Natural killer cell (primary cell): ENCODE data around the gene GMPPA. TPM values are rescaled to one million over a fixed set of nuclear protein-coding genes. Genes with fewer than 3 reads are reported as not detected.

Experiments used
- ATAC-seq, 3 donors: fragments of 150-1000 bp in 2 of 3; fragments of 200-7000 bp in 1 of 3; cut with Tn5 transposase; 1 replicate in 1 of 3; 2 replicates in 2 of 3; pipeline ENCODE4 v1.10.0; 2021; ENCODE audit warnings: mild to moderate bottlenecking in 2 of 3, moderate library complexity in 2 of 3
- DNase-seq, 2 donors: peaks; one replicate each; pipeline versions ENCODE4 v3.0.0 to v3.0.0-alpha.2; 2013 to 2021; ENCODE audit warnings: mixed read lengths in 1 of 2
- H3K27ac ChIP-seq: one replicate; pipeline ENCODE4 v1.5.1; 2013; ENCODE audit warnings: mild to moderate bottlenecking, low read length
- H3K27me3 ChIP-seq: one replicate; pipeline ENCODE4 v1.6.1; 2013; ENCODE audit warnings: low read length; ENCODE audit not compliant: control insufficient read depth, insufficient read depth
- H3K36me3 ChIP-seq: one replicate; pipeline ENCODE4 v1.6.1; 2013; ENCODE audit warnings: low read length; ENCODE audit not compliant: control insufficient read depth, insufficient read depth
- H3K4me1 ChIP-seq: one replicate; pipeline ENCODE4 v1.6.1; 2013; ENCODE audit warnings: low read length; ENCODE audit not compliant: control insufficient read depth, insufficient read depth
- H3K4me3 ChIP-seq: one replicate; pipeline ENCODE4 v1.5.1; 2013; ENCODE audit warnings: low read length
- H3K9me3 ChIP-seq: one replicate; pipeline ENCODE4 v1.6.1; 2013; ENCODE audit warnings: low read length; ENCODE audit not compliant: control insufficient read depth, insufficient read depth
- H3K27ac Mint-ChIP-seq, 2 donors: one replicate each; pipeline ENCODE4 v1.8.0; 2022; ENCODE audit warnings: mild to moderate bottlenecking in 2 of 2, mixed read lengths in 2 of 2, moderate library complexity in 1 of 2
- H3K27me3 Mint-ChIP-seq, 2 donors: one replicate each; pipeline ENCODE4 v1.8.0; 2022; ENCODE audit warnings: low read depth in 2 of 2, mixed read lengths in 2 of 2
- H3K36me3 Mint-ChIP-seq: one replicate; pipeline ENCODE4 v1.8.0; 2022; ENCODE audit warnings: mixed read lengths
- H3K4me1 Mint-ChIP-seq, 2 donors: one replicate each; pipeline ENCODE4 v1.8.0; 2022; ENCODE audit warnings: mixed read lengths in 2 of 2
- H3K4me3 Mint-ChIP-seq: one replicate; pipeline ENCODE4 v1.8.0; 2022; ENCODE audit warnings: mild to moderate bottlenecking, moderate library complexity, mixed read lengths
- H3K9me3 Mint-ChIP-seq, 2 donors: one replicate each; pipeline ENCODE4 v1.8.0; 2022; ENCODE audit warnings: mixed read lengths in 2 of 2
- CTCF ChIP-seq: fragments of 200-600 bp; IDR thresholded peaks from one replicate; pipeline ENCODE4 v1.8.0; 2022; ENCODE audit warnings: antibody characterized with exemption
- WGBS: methylation state at CpG from one replicate; pipeline ENCODE4 v1.1.7; 2013; ENCODE audit warnings: missing lambda C conversion rate; ENCODE audit not compliant: insufficient coverage; 5-methylcytosine and 5-hydroxymethylcytosine counted together
- intact Hi-C: fragments of 100-400 bp; cut with micrococcal nuclease; formaldehyde crosslinking; loops from one replicate; pipeline ENCODE4 v1.14.2; 2022
- total RNA-seq, 4 donors: library from RNA; stranded (reverse); fragments of 120-200 nt in 1 of 4; gene quantifications; one replicate each; pipeline versions ENCODE4 v1.2.3 to v1.2.4, GENCODE V29; 2013 to 2022

Gene GMPPA
- total RNA-seq, 3 donors from 2014 or later (not counting 1 experiment from before 2014, with no cell fraction given) = 27.6 to 36.3 (median 33.8) TPM

DNA sequence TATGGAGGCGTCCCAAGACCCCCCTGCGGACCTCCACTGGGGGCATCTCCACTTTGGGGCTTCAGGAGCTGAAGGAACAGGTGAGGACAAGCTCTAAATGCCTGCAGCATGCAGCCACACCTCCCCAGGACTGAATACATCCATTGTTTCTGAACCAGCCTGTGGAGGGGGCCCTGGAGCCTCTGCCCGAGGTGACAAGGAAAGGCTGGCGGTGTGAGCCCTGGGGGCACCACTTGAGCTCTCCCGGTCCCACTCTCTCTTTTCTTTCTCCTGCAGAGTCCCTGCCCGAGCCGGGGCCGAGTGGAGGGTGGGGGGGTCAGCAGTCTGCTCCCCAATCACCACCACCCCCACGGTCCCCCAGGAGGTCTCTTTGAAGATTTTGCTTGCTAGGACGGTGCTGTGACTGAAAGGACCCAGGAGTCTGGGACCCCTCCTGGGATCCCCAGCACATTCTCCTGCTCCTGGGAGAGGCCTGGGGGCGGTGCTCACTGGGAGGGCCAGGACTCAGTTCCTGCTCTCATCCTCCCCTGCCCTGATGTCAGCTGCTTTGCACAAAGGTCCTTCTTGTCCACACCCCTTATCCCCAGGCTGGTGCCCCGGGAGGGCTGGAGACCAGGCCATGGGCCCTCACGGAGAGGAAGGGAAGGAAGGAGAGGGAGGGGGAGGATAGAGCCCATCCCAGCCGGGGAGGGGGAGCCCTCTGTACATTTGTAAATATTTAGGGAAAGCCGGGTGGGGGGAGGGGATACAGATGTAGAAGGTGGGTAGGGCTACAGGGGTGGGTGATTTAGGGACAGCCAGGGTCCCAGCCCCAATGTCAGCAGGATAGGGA is 39.2 kb downstream of the GMPPA start:
- ATAC-seq = no peak
- Histone ChIP-seq H3K4me1 (peaks cover 21% of the 10 kb centered on the region), H3K36me3 (no peaks in the 10 kb centered on the region), H3K4me3 (no peak overlapping the region), H3K27me3 (no peaks in the 10 kb centered on the region), H3K27ac (no peak overlapping the region), H3K9me3 (no peaks in the 10 kb centered on the region)
- no peak for DNase-seq
- H3K27ac Mint-ChIP-seq = no peak overlapping the region
- intact Hi-C loops = no loop called here
- 77% methylated on average over 13 of the region's 15 CpGs for WGBS
- TF ChIP-seq CTCF = no peak
- peaks cover 0 to 5% of the 10 kb centered on the region in 2 donors for H3K27me3 Mint-ChIP-seq
- H3K9me3 Mint-ChIP-seq = no peaks in the 10 kb centered on the region
- H3K4me3 Mint-ChIP-seq = no peak overlapping the region
- no peaks in the 10 kb centered on the region for H3K36me3 Mint-ChIP-seq
- H3K4me1 Mint-ChIP-seq = peaks cover 18 to 22% of the 10 kb centered on the region in 2 donors

DNA sequence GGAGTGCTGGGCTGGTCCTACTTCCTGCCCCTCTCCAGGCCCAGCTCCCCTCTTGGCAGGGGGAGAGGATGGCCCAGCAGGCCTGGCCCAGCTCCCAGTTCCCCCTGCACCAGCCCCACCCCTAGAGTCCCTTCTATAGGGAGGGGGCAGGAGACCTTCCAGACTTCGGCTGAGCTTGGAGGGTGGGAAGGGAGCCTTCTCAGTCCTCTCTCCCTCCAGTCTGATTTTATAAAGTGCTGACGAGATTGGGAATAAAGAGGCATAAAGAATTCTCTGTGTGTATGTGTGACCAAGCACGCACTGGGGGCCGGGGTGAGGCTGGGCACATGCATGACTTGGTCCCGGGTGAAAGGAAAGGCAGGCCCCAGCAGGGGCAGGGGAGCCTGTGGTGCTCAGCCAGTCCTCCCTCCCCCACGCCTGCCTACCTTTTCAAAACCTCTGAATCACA is 39.8 kb downstream of the GMPPA start:
- 87% methylated on average over 5 of the region's 6 CpGs for WGBS
- intact Hi-C loops = no loop called here
- Histone ChIP-seq H3K4me3 (no peak overlapping the region), H3K27me3 (no peaks in the 10 kb centered on the region), H3K4me1 (peaks cover 22% of the 10 kb centered on the region), H3K36me3 (no peaks in the 10 kb centered on the region), H3K9me3 (no peaks in the 10 kb centered on the region), H3K27ac (no peak overlapping the region)
- no peaks in the 10 kb centered on the region for H3K9me3 Mint-ChIP-seq
- no peak overlapping the region for H3K27ac Mint-ChIP-seq
- no peak overlapping the region for H3K4me3 Mint-ChIP-seq
- peaks cover 0 to 4% of the 10 kb centered on the region in 2 donors for H3K27me3 Mint-ChIP-seq
- no peak for DNase-seq
- no peaks in the 10 kb centered on the region for H3K36me3 Mint-ChIP-seq
- ATAC-seq = no peak
- H3K4me1 Mint-ChIP-seq = peaks cover 19 to 24% of the 10 kb centered on the region in 2 donors
- no peak for TF ChIP-seq CTCF

- H3K4me1 ChIP-seq = peaks cover 24% of the 10 kb centered on the region
- 94% methylated on average over 32 of the region's 32 CpGs for WGBS
- Mint-ChIP-seq H3K27me3 (peaks cover 0 to 4% of the 10 kb centered on the region in 2 donors), H3K9me3 (no peaks in the 10 kb centered on the region), H3K4me3 (no peak overlapping the region), H3K4me1 (peaks cover 21 to 25% of the 10 kb centered on the region in 2 donors), H3K27ac (no peak overlapping the region), H3K36me3 (no peaks in the 10 kb centered on the region)
- H3K9me3 ChIP-seq = no peaks in the 10 kb centered on the region
- H3K36me3 ChIP-seq = no peaks in the 10 kb centered on the region
- no peak for DNase-seq
- TF ChIP-seq CTCF = no peak
- H3K4me3 ChIP-seq = no peak overlapping the region
- intact Hi-C loops = no loop called here
- no peaks in the 10 kb centered on the region for H3K27me3 ChIP-seq
- H3K27ac ChIP-seq = no peak overlapping the region
- ATAC-seq = no peak
Measured at GRCh38 chr2:219538956-219539788, 40.5 kb downstream of the GMPPA start.
